ENCODE results near the gene COX17. TPM values are rescaled to one million over a fixed set of nuclear protein-coding genes. Genes with fewer than 3 reads are reported as not detected.

Gene COX17
- total RNA-seq, 4 donors from 2014 or later = 22.1 to 45.7 (median 31.6) TPM

DNA sequence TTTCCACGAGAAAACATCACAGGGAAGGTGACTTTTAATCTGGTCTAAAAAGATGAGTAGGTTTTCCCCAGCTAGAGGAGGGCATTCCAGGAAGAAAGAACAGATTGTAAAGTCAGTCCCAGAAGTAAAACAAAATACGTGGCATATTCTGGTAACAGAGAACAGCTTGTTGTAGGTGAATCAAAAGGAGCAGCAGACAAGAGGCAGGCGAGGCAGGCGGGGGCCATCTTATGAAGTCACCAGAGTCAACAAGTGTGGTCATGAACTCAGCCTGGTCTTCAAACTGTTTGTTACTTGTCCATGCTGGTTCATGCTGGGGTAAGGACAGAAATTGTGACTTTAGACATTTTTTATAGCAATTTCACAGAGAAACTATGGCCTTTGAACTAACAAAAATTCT is 12.8 kb downstream of the COX17 start:
- DNase-seq (ENCODE audit: low spot score) (no peak), ATAC-seq (ENCODE audit: low FRiP score) (no peak)
- TF ChIP-seq, protein P1, sequence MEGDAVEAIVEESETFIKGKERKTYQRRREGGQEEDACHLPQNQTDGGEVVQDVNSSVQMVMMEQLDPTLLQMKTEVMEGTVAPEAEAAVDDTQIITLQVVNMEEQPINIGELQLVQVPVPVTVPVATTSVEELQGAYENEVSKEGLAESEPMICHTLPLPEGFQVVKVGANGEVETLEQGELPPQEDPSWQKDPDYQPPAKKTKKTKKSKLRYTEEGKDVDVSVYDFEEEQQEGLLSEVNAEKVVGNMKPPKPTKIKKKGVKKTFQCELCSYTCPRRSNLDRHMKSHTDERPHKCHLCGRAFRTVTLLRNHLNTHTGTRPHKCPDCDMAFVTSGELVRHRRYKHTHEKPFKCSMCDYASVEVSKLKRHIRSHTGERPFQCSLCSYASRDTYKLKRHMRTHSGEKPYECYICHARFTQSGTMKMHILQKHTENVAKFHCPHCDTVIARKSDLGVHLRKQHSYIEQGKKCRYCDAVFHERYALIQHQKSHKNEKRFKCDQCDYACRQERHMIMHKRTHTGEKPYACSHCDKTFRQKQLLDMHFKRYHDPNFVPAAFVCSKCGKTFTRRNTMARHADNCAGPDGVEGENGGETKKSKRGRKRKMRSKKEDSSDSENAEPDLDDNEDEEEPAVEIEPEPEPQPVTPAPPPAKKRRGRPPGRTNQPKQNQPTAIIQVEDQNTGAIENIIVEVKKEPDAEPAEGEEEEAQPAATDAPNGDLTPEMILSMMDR (IDR thresholded peaks at IDR 0.05) = no peak

DNA sequence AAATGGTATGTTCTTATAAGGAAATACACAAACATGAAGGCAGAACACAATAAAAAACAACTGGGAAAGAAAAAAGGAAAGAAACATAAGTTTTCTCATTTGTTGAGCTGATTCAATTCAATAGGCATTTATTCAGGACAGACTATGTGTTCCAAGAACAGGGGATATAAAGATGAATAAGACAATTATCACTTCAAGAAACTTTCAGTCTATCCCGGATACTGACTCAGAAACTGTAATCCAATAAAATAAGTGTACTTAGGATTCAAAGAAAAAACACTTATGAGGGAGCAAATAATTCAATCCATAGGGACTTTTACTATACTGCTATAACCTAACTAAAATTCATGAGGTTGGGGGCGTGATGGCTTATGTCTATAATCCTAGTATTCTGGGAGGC is 13.3 kb downstream of the COX17 start:
- no peak for DNase-seq (ENCODE audit: low spot score)
- TF ChIP-seq, protein P1 (IDR thresholded peaks at IDR 0.05) = no peak

DNA sequence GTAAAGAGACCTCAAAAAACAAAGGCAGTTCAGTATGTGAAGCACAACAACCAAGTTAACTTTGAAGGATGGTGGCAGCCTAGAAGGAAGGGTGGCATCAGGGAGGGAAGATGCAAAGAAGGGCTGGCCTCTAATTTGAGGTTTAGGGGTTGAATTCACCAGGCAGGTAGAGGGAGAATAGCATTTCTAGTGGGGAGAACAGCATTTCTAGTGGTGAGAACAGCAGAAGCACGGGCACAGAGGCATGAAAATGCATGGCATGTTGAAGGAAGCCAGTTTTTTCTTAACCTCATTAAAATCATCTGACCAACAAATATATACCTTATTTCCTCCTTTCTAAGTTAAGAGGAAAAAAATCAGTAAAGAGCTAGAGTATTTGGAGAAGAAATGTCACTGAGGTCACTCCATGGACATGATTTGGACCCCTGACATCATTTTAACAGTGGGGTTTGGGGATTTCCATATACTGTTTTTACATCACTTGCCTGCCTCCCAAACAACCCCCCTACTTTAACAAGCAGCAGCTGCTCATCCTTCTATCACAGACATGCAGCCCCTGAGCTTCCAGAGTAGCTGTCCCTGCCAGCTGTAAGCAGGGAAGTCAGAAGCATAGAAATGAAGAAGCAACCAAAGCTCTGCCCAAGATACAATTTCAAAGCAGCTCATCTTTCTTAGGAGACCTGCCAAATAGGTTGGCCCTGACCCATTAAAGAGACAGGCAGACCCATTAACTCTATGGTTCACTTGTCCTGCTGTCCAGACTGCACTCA is 14.4 kb downstream of the COX17 start:
- no peak for ATAC-seq (ENCODE audit: low FRiP score)
- DNase-seq (ENCODE audit: low spot score) = no peak

More for the DNA sequence above, 13.3 kb downstream of the COX17 start:
- ATAC-seq (ENCODE audit: low FRiP score) = no peak

DNA sequence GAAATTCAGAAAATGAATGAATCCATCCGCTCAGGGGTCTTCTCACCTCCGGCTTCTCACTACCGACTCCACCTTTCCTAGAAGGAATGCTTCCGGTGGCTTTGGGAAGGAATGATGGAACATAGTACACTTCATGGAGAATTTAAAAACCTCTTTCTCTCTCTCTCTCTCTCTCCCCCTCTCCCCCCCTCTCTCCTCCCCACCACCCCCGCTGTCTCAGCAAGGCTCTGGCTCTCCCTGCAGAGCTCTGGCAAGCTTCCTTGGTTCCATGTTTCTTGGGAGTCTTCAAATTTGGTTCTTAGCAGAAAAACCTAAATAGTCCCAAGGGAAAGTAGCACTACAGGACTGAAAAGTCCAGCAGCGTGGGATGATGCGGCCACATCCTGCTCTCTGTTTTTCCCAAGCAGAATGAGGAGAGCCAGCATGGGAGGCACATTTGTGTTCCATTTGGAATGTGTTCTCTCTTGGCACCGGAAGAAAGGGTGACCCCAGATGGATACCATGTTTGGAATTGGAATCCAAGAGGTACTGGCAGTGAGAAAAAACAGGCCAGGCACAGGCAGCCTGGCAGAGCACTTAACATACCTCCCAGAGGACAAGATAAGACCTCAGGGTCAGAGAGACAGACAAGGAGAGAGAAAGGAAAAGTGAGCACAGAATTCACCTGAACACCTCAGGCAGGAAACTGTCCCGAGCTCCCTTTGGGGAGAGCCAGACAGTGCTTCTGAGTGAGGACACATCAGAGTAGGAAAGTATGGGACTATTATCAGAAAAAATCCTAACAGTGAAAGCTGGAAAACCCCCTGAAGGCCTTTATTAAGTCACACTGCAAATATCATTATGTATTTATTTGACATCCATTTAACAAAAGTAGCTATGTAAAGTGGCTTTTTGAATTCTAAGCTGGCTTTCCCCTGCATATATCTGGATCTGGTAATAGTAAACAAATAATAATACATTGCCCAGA is 16.4 kb downstream of the COX17 start, which contains the start of gene POPDC2:
POPDC2 (minus strand) TSS at position 116 of the 967 bp plus-strand sequence. CDS start 166 bp downstream, outside the sequence.
- no peak for DNase-seq (ENCODE audit: low spot score)
- ATAC-seq (ENCODE audit: low FRiP score) = no peak
- TF ChIP-seq, protein P1 (IDR thresholded peaks at IDR 0.05) = no peak

More for the DNA sequence above, 14.4 kb downstream of the COX17 start:
- TF ChIP-seq, protein P1 (IDR thresholded peaks at IDR 0.05) = no peak

DNA sequence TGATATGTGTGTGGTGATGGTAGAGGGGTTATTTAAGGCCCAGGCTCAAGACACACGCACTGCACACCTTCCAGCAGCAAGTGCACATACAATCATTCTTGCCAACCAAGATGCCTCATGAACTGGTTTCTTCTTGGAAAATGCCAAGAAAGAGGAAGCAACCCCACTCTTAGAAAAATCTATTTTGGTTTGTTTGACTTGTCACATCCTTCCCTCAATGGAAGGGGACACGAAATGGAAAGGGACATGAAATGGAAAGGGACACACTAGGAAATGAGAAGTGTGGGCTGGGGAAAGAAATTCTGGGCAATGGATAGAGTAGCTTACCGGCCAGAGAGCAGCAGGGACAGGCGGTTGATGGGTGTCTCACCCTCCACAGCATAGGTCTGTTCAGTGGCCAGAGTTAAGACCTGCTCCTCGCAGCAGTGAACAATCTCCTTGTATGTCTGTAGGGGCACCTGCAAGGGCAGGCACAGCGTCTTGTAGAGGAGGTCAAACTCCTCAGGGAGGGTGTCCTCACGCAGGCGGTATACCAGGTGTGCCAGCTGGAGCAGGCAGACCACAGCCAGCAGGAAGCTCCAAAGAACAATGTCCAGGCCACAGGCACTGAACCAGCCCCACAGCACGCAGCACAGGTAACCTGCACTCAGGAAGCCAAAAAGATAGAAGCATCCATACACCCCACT is 17.5 kb downstream of the COX17 start:
- TF ChIP-seq, protein P1 (IDR thresholded peaks at IDR 0.05) = no peak
- ATAC-seq (ENCODE audit: low FRiP score) (no peak), DNase-seq (ENCODE audit: low spot score) (no peak)

DNA sequence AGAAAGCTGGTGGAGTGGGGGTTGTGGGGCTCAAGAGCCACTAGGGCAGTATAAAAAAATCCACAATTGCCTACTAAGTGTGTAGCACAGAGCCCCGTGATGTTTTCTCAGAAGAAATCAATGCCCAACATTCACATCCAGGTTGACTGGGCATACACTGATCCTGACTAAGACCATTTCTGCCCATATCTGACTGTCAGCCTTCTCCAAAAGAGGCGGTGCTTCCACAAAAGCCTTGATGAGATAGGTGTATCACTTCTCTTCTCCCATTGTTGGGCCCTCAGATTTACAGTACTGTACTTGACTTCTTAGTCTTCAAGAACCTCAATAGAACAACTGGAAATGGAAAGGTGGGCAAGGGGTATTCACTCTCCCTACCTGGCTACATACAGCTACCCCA is 18.2 kb downstream of the COX17 start:
- DNase-seq (ENCODE audit: low spot score) (no peak), ATAC-seq (ENCODE audit: low FRiP score) (no peak)
- TF ChIP-seq, protein P1 (IDR thresholded peaks at IDR 0.05) = no peak
